ENCODE data around the gene KRTAP10-1. TPM values are rescaled to one million over a fixed set of nuclear protein-coding genes. Genes with fewer than 3 reads are reported as not detected.

KRTAP10-1 gene
- total RNA-seq, 1 experiment from 2014 or later: not detected

DNA sequence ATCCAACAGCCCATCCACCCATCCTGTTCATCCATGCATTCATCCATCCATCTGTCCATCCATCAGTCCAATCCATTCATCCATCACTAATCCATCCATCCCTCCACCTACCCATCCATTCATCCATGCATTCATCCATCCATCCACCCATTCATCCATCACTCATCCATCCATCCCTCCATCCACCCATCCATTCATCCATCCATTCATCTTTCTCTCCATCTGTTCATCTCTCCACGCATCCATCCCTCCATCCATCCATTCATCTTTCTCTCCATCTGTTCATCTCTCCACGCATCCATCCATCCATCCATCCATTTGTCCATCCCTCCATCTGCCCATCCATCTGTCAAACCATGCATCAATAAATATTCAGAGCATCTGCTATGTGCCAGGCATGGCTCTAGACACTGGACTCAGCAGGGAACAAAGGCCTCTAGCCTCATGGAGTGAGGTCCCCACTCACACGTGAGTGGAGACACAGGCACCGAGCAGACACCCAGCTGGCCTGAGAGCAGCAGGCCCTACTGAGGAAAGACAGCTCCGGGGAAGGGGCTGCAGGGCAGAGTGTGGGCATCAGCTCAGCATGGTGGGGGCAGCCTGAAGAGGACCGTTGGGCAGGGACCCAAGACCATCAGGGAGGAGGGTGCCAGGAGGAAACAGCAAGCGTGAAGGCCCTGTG lies 9.6 kb downstream of the KRTAP10-1 start:
- Histone ChIP-seq H4K8ac (replicated peaks; ENCODE audit: insufficient read length, low read depth, low read length) (no peak overlapping the region), H3K4me2 (ENCODE audit: insufficient read depth, insufficient read length, low read length) (no peak overlapping the region), H2BK15ac (ENCODE audit: low read depth, low read length) (no peak overlapping the region), H2BK12ac (ENCODE audit: insufficient read length, low read depth, low read length) (no peak overlapping the region), H2AFZ (ENCODE audit: low read length) (no peak overlapping the region), H3K4ac (ENCODE audit: low read depth, low read length) (no peak overlapping the region), H3K56ac (ENCODE audit: insufficient read length, low read depth, low read length) (no peak overlapping the region), H2BK120ac (ENCODE audit: low read depth, low read length, poor library complexity, severe bottlenecking) (no peak overlapping the region), H4K91ac (ENCODE audit: insufficient read length, low read depth, low read length) (no peak overlapping the region), H3K27ac (ENCODE audit: insufficient read length, low read depth, low read length) (no peak overlapping the region), H4K20me1 (ENCODE audit: control insufficient read depth, insufficient read depth, insufficient read length) (no peaks in the 10 kb centered on the region), H2AK5ac (ENCODE audit: insufficient read length, low read length) (no peak overlapping the region), H3K79me1 (ENCODE audit: insufficient read depth, low read depth, low read length, poor library complexity, severe bottlenecking) (no peaks in the 10 kb centered on the region), H3T11ph (ENCODE audit: low read length) (no peak overlapping the region), H3K23ac (ENCODE audit: insufficient read length, low read depth, low read length) (no peak overlapping the region), H2BK5ac (ENCODE audit: insufficient read length, low read length) (no peak overlapping the region), H3K18ac (ENCODE audit: insufficient read length, low read depth, low read length) (no peak overlapping the region), H4K5ac (ENCODE audit: insufficient read length, low read depth, low read length) (no peak overlapping the region), H2BK20ac (ENCODE audit: low read depth, low read length, poor library complexity, severe bottlenecking) (no peak overlapping the region), H3K27me3 (ENCODE audit: insufficient read depth, low read length) (no peaks in the 10 kb centered on the region), H3K14ac (ENCODE audit: insufficient read depth, low read length) (no peak overlapping the region), H3K9ac (ENCODE audit: extremely low read depth, insufficient read length, low read length) (no peak overlapping the region), H3K23me2 (ENCODE audit: insufficient read length, low read depth, low read length, poor library complexity, severe bottlenecking) (no peaks in the 10 kb centered on the region), H3K79me2 (ENCODE audit: insufficient read depth, low read length) (no peaks in the 10 kb centered on the region), H3K9me3 (ENCODE audit: control insufficient read depth, low read depth, low read length) (no peaks in the 10 kb centered on the region), H3K4me1 (ENCODE audit: insufficient read depth, low read length) (no peaks in the 10 kb centered on the region; the same call in 1 of the 2 replicates)
- Mint-ChIP-seq H3K27ac (no peak overlapping the region), H3K36me3 (ENCODE audit: insufficient read depth in 1 of 3, low read depth in 3 of 3) (peaks cover 0 to 5% (median 0%) of the 10 kb centered on the region in 3 experiments; a peak in 1 of 7 replicates), H3K27me3 (ENCODE audit: low read depth) (peaks cover 7% of the 10 kb centered on the region), H3K4me1 (peaks cover 2 to 8% of the 10 kb centered on the region in 2 experiments; a peak in 3 of 4 replicates), H3K9me3 (peaks cover 0 to 5% of the 10 kb centered on the region in 2 experiments; a peak in 2 of 5 replicates), H3K4me3 (no peak overlapping the region)
- TF ChIP-seq, protein P1, sequence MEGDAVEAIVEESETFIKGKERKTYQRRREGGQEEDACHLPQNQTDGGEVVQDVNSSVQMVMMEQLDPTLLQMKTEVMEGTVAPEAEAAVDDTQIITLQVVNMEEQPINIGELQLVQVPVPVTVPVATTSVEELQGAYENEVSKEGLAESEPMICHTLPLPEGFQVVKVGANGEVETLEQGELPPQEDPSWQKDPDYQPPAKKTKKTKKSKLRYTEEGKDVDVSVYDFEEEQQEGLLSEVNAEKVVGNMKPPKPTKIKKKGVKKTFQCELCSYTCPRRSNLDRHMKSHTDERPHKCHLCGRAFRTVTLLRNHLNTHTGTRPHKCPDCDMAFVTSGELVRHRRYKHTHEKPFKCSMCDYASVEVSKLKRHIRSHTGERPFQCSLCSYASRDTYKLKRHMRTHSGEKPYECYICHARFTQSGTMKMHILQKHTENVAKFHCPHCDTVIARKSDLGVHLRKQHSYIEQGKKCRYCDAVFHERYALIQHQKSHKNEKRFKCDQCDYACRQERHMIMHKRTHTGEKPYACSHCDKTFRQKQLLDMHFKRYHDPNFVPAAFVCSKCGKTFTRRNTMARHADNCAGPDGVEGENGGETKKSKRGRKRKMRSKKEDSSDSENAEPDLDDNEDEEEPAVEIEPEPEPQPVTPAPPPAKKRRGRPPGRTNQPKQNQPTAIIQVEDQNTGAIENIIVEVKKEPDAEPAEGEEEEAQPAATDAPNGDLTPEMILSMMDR (conservative IDR thresholded peaks at IDR 0.05): no peak
- WGBS (ENCODE audit: extremely low coverage, insufficient read length, low lambda C conversion rate): 100% methylated on average over 1 of the region's 7 CpGs
- DNase-seq: no peak
